HG02840 (cell line): ENCODE data around the gene TET2.

Experiments
- ATAC-seq: cut with Tn5 transposase; IDR thresholded peaks from one replicate; pipeline ENCODE4 v1.9.1; 2021; ENCODE audit warnings: mild to moderate bottlenecking, moderate library complexity, moderate number of reproducible peaks; ENCODE audit not compliant: unreplicated experiment, low FRiP score

Gene TET2

DNA sequence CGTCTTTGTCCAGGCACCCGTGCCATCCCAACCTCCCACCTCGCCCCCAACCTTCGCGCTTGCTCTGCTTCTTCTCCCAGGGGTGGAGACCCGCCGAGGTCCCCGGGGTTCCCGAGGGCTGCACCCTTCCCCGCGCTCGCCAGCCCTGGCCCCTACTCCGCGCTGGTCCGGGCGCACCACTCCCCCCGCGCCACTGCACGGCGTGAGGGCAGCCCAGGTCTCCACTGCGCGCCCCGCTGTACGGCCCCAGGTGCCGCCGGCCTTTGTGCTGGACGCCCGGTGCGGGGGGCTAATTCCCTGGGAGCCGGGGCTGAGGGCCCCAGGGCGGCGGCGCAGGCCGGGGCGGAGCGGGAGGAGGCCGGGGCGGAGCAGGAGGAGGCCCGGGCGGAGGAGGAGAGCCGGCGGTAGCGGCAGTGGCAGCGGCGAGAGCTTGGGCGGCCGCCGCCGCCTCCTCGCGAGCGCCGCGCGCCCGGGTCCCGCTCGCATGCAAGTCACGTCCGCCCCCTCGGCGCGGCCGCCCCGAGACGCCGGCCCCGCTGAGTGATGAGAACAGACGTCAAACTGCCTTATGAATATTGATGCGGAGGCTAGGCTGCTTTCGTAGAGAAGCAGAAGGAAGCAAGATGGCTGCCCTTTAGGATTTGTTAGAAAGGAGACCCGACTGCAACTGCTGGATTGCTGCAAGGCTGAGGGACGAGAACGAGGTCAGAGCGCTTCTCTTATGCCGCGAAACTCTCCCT is at the start of gene TET2:
Gene TET2 (plus strand): TSS at position 601 of the 740 bp plus-strand sequence. CDS start 87,067 bp downstream, outside the sequence.
- ATAC-seq = peak; percentile 90

DNA sequence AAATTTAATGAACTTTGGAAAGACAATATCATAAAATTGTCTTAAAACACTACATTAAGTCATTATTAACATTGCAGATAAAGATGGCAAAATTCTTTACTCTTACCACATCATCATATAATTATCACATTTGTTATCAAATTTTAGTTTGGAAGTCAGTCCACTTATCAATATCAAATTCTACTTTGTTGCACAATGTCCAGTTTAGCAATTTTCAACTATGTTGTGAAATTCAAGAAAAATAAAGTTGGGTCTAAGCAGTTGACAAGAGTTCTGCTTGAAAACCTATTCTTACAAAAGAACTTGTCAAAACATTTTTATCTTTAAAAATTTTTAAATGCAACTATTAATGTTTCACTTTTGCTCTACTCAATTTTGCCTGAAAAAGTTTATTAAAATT is 44.7 kb upstream of the TET2 start:
- ATAC-seq = no peak

DNA sequence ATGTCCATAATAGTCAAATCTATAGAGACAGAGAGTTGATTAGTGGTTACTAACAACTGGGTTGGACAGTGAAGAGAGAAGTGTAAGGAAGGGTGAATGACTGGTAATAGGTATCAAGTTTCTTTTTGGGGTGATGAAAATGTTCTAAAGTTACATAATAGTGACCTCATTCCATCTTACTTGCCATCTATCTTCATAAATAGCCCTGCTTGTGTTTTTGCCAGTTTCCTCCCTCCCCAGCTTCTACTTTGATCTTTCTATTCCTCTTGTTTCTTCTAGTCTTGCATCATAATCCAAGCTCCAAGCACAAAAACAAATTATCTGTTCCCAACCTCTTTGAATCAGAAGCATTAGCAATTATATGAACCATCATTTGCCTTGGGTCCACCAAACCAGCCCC is 40.2 kb upstream of the TET2 start:
- ATAC-seq = no peak

DNA sequence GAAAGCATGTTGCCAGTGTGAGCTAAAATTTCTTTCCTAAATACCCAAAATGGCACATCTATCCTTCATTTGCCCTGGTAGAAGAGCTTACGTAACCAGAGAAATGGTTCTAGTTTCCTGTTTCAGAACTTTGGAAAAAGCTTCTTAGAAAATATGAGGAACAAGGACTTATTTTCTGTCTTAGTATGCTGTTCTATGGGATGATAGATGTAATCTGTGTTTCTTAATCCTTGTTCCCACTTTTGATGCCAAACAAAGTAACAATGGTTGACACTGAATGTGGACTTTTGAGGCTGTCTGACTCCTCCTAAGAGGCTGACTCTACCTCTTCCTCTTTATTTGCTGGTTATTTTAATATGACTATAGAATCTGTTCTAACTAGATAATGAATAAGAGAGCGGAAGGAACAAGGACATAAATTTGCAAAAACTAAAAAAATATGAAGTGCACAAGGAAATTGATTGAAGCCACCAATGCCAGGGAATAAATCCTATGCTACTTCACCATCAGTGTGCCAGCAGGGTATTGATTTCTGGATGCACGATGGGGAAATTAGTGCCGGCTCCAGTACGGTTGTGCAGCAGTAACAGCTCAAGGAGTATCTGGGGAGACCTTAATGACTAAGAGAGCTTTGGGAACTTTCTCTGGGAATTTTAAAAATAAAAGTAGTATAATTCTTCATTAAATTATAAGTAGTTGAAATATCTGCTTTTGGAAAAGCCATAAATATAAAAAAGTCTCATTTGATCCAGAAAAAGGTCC is 39.4 kb upstream of the TET2 start:
- ATAC-seq = no peak

DNA sequence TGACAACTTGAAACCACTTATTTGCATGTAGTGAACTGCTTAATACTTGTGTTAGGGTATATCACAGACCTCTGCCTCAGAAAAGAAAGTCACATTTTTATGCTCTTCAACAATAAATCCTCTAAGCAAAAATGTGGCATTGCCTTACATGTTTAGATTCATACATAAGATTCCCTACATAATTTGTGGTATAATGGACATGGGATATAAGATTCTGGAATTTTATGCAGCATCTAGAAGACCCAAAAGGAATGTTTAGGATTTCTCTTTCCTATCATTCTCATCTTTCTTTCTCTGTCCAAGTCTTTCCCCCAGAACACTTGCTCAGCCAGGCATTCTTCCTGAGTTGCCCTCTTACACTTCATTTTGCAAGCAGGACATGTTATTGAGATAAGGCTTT is 37.7 kb upstream of the TET2 start:
- ATAC-seq = no peak

DNA sequence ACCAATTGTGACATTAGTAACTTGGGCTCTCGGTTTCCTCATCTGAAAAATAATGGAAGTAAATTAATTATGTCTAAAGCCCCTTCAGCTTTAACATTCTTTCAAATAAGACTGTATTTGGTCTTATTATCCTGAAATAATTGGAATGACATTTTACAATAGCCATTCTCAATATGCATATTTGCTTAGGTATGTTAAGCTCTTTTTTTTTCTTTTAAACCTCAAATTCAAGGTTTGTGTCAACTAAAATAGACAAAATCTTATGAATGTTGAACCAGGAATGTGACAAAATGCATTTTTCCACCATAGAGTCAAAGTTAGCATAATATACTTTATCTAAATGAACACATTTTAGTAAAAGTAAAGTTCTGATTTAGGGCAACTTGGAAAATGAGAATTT is 34.4 kb upstream of the TET2 start:
- ATAC-seq = no peak

DNA sequence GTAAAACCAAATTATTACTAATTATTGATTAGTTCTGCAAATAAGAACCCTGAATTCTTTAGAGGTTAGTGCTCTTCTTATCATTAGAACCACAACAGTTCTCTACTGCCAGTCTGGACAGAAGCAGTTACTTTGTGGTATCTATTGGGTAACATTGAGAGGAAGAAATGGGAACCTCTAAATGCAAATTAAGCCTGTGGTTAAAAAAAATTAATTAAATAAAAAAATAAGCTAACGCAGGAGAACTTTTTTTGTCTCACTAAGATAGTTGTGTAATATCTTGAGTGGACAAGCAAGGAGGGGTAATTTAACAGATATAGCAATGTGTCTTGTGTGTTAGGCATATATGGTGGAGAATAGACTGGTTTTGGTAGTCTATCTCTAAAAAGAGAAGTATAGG is 32.9 kb upstream of the TET2 start:
- ATAC-seq = no peak

DNA sequence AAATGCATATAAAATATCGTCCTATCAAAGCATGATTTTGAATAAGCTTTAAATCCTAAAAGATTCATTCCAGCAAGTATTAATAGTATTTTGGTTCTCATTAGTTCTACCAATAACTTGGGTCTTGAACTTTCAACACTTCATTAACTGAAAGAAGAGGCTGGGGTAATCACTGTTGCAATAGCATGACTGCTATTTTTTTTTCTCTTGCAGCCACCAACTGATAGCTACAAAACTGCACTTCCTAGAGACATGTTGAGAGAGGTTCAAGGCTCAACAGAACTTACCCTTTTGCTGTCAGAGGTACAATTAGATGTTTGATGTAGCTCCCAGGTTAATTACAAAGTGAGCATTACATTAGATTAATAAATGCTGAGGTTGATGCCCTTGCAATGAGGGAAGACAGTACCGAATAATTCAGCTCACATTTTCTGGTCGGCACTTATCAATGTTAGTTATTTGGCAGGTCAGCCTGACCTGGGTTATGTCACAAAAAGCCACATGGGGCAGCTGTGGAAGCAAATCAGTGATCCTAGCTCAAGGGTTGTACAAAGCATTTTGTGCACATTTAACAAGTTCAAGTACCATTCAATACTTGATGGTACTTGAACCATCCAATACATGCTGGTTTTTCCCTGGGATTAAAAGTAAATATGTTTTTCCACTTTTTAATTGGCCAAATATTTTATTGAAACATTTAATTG is 29.9 kb upstream of the TET2 start:
- ATAC-seq = no peak

DNA sequence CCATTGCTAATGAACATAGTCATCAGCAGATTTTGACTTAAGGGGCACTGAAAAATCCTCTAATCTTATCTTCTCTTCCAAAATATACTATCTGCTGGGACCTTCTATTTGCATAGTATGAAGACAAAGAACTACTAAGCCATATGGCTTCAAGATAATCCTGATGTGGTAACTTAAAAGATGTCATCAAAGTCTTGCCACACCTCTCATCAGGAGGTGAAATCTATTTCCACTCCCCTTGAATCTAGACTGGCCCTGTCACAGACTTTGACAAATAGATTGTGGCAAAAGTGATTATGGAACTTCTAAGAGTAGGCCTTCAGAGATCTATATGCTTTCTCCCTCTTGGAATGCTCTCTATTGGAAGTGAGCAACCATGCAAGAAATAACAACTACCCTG is 27.3 kb upstream of the TET2 start:
- ATAC-seq = no peak

DNA sequence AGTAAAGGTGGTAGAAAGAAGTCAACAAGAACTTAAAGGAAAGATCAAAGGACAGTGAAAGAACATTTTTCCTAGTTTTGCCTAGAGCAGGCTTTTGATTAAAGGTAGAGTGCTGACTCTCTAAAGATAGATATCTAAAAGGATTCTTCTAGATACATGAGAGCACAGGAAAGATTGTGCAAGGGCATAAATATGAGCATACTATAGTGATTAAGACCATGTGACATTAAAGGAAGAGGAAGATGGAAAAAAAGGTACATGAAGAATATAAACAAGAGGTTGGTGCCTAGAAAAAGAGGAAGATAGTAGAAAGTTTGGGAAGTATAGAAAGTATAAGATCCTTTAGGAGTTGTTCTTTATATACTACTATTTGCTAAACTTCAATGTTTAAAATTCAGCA is 26.1 kb upstream of the TET2 start:
- ATAC-seq = no peak

DNA sequence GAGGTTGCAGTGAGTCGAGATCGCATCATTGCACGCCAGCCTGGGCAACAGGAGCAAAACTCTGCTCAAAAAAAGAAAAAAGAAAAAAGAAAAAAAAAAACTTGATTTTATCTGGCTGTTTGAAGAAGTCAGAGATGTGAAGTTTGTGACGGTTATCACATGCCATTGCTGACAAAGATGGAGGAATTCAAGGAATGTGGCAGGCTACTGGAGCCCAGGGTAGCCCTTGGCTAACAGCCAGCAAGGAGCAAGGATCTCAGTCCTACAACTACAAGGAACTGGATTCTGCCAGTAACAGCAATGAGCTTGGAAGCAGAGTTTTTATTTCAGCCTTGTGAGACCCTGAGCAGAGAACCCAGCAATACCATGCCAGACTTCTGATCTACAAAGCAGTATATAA is 24.3 kb upstream of the TET2 start:
- ATAC-seq = no peak

DNA sequence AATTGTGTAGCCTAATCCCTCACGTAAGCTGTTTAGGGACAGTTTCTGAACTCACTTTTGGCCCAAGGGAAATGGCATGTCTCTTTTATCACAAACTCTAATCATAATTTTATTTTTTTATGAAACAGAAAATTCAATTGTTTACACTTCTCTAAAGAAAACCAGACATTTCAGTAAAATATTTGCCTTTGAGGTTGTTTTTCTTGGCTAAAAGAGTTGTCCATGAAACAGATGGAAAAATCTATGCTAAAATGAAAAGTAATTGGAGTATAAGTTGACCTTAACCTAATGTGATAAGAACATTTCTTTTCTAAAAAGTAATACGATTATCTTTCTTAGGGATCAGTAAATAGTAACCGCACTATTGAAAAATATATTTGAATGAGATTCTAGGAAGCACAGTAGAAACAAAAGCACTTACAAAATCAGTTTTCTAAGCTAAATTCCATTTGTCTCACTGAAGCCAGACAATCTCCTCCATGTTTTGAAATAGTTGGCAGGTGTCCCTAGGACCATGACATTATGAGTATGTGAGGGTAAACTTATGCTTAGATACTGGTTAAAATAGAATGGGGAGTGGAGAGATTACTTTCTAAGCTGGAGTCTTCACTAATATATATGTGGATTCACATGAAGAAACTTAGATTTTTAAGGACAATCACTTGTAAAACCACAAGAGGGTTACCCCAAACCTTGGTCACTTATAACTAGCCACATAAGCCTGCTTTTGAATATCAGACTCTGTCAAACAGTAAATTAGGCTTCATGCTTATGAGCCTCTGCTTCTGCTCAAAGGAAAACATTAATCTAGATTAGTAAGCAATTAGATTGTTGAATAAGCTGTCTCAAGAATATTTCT is 20.1 kb upstream of the TET2 start:
- no peak for ATAC-seq

DNA sequence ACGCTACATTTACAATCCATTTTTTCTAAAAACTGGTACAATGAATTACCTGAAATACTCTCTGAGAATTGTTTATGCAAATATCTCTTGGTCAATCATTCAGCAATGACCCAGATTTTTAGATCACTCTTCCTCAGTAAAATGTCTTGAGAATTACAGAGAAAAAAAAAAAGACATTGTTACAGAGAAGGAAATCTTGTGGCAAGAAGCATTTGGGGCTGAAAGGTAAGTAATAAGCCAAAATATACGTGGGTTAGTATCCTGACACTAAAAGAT is 19.6 kb upstream of the TET2 start:
- ATAC-seq = no peak

DNA sequence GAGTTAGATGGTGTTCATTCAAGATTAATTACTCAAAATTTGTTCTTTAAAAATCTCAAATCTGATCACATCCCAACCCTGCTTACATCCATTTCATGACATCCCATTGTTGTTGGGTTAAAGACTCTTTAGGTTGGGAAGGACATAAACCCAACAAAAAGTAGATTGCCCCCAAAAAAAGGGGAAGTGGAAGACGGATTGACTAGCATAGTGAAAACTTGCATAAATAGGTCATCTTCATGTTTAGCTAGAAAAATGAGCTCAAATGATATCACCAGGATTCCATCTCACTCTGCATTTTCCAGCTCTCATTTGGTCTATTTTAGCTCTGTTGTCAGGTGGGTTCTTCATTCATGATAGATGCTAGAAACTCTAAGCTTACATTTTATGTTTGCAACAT is 18.5 kb upstream of the TET2 start:
- no peak for ATAC-seq

DNA sequence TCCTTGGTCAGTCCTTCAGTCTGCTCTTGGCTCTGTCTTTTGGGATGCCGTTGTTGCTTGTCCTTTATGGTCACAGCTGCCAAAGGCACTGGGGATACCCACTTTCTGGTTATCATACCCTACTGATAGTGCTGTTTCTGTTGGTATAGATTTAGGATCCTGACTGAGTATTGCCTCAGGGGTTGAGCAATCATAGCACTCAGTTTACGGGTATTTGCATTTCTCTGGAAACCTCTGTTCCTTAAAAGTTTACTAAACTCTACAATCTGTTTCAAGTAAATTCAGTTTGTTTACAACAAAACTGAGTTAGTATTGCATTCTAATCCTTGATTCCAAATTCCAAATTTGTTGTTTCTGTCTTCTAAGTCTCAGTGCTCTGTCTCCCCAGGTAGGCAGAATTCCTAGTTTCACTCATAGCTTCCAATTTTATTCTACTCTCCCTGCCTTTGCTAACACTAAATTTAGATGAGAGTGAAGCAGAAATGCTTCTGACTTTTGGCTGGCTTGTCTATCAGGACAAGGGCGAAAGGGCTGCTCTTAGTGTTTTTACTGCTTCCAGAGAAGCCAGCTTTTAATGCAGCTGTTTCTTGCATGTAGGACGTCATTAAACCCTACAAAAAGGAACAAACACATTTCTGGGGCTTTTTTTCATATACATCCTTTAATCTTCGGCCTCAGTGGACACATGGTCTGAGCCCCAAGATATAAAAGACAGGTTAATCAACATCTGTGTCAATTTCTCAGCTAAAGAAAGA is 17.2 kb upstream of the TET2 start:
- no peak for ATAC-seq

DNA sequence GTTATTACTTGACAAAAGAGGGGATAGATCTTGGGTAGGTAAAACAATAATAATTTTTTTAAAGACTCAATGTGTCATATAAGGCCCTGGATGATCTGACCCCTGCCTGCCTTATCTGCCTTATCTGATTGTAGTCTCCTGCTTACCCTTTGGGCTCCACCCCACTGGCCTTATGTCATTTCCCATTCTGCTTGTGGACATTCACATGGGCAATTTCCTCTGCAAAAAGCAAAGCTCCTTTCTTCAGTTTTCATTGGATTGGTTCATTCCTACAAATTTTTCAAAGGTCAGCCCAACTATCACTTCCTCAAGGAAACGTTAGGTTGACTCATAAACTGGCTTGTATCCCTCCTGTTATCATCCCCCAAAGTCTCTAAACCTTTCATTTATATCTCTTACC is 15.7 kb upstream of the TET2 start:
- ATAC-seq = no peak

DNA sequence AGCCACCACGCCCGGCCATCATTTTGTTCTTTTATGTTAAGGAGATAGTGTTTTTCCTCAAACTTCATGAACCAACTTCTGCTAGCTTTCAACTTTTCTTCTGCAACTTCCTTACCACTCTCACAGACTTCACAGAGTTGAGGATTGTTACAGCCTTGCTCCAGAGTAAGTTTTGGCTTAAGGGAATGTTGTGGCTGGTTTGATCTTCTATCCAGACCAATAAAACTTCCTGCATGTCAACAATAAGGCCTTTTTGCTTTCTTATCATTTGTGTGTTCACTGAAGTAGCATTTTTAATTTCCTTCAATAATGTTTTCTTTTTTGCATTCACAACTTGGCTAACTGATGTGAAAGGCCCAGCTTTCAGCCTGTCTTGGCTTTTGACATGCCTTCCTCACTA is 12.7 kb upstream of the TET2 start:
- ATAC-seq = no peak

DNA sequence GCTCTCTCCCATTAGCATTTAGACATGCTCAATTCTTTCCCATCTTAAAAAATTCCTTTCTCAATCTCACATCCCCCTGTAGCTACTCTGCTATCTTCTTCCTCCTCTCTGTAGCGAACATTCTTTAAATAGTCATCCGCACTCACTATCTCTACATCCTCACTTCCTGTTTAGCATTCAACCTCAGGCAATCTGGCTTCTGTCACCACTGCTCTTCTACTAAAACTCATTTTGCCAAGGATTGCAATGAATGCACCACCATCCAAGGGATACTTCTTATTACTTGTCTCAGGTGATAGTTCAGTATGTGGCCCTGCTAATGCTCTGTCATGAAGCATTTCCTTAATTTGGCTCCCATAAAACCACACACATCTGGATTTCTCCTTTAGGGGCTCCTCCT is 10.9 kb upstream of the TET2 start:
- ATAC-seq = no peak

DNA sequence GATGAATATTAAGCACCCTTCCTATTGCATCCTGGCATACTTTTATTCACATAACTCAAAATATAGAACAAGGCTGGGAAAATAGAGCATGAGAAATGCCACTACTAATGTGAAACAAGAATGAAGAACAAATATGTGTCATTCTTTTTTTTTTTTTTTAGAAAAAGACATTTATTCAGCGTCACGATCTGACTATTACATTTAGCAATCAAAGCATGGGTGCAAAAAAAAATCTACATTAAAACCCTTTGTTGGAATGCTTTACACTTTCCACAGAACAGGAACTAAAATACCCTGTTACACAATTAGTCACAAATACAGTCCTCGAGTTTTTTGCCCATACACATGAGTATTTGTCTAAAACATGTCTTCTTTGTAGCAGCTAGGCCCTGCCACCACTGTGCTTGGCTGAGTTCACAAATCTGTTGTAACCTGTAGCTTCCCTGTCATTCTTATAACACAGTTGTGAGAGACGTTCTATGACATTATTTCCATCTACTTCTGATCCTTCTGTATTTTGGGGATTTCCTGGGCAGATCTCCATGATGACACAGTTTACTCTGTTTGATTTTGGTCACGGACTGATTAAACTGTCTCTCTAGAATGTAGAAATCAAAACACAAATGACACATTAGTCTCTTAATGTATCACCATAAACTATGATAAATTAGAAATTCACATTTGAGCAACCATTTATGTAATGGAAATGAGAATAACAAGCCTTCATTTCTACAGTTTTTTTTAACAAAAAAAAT is 9.4 kb upstream of the TET2 start:
- no peak for ATAC-seq
